ENCODE measurements around the gene SPTB.

DNA sequence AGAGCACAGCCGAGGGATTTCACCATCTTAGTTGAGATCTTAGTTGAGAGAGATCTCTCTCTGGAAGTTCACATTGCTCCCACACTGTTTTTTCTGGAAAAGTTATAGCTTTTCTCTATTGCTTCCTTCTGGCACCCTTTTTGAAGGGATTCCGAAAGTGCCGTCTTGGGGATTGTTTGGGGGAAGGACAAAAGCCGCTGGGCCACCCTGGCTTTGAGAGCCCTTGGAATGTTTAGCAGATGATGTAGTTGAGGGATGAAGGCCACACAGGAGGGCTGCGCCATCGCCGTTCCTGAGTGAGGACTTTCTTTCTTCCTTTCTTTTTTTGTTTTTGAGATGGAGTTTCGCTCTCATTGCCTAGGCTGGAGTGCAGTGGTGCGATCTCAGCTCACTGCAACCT, 157.8 kb downstream of the SPTB start:
- TF ChIP-seq POLR2AphosphoS5 (IDR thresholded peaks at IDR 0.05; ENCODE audit: low read length) (no peak), BMI1 (IDR thresholded peaks at IDR 0.05; ENCODE audit: borderline replicate concordance) (no peak), RCOR1 (conservative IDR thresholded peaks at IDR 0.05; ENCODE audit: low read depth, low read length) (no peak), EZH2 (IDR thresholded peaks at IDR 0.05; ENCODE audit: borderline replicate concordance, control insufficient read depth, low read depth, low read length) (no peak), POLR2A (IDR thresholded peaks at IDR 0.05; ENCODE audit: low read depth, low read length) (no peak), ATF7 (IDR thresholded peaks at IDR 0.05; ENCODE audit: low read depth) (no peak), EP300 (IDR thresholded peaks at IDR 0.05; ENCODE audit: borderline replicate concordance in 1 of 2, control insufficient read depth in 1 of 2, low read depth in 2 of 2, low read length in 2 of 2) (no peak), ATF3 (IDR thresholded peaks at IDR 0.05; ENCODE audit: borderline replicate concordance, extremely low read depth, low read depth, low read length) (no peak), CEBPZ (IDR thresholded peaks at IDR 0.05; ENCODE audit: low read depth, low read length) (no peak), RAD21 (IDR thresholded peaks at IDR 0.05; ENCODE audit: insufficient read depth, low read depth, low read length) (no peak), SREBF1 (IDR thresholded peaks at IDR 0.05; ENCODE audit: low read length) (no peak)
- TF ChIP-seq, protein P1, sequence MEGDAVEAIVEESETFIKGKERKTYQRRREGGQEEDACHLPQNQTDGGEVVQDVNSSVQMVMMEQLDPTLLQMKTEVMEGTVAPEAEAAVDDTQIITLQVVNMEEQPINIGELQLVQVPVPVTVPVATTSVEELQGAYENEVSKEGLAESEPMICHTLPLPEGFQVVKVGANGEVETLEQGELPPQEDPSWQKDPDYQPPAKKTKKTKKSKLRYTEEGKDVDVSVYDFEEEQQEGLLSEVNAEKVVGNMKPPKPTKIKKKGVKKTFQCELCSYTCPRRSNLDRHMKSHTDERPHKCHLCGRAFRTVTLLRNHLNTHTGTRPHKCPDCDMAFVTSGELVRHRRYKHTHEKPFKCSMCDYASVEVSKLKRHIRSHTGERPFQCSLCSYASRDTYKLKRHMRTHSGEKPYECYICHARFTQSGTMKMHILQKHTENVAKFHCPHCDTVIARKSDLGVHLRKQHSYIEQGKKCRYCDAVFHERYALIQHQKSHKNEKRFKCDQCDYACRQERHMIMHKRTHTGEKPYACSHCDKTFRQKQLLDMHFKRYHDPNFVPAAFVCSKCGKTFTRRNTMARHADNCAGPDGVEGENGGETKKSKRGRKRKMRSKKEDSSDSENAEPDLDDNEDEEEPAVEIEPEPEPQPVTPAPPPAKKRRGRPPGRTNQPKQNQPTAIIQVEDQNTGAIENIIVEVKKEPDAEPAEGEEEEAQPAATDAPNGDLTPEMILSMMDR (IDR thresholded peaks at IDR 0.05 in 2 of 3, conservative IDR thresholded peaks at IDR 0.05 in 1 of 3; ENCODE audit: control insufficient read depth in 2 of 3, extremely low read depth in 1 of 3, insufficient read depth in 1 of 3, low read depth in 3 of 3, low read length in 3 of 3): no peak
